AG04449 (cell line): ENCODE data around the gene C14orf119.

ENCODE experiments used
- CTCF ChIA-PET: fragments of 350-600 bp; formaldehyde crosslinking; extraction: SDS; loops from one replicate; lab custom pipeline; 2021; ENCODE audit warnings: antibody characterized with exemption; lab: Yijun Ruan, JAX
- POLR2A ChIA-PET: fragments of 400-600, 350-600 bp; formaldehyde crosslinking; extraction: SDS; loops from one replicate; lab custom pipeline; 2020; ENCODE audit warnings: antibody characterized with exemption, inconsistent platforms; lab: Yijun Ruan, JAX
- DNase-seq: peaks from one replicate; pipeline ENCODE4 v3.0.0-alpha.2; 2010; ENCODE audit warnings: low read depth, low spot score
- H3K4me3 ChIP-seq: 2 replicates; pipeline ENCODE4 v1.5.1; 2011; ENCODE audit warnings: low read depth, mild to moderate bottlenecking, control low read depth, low read length
- CTCF ChIP-seq: IDR thresholded peaks from one replicate; pipeline ENCODE4 v1.5.1; 2011; ENCODE audit warnings: mild to moderate bottlenecking, moderate library complexity, low read length, control low read depth, inconsistent platforms; ENCODE audit not compliant: insufficient read depth; ENCODE audit errors: missing control alignments

Gene C14orf119

GRCh38 chr14:23112359-23113178 is 17.3 kb downstream of the C14orf119 start:
- no peak for DNase-seq
- ChIA-PET POLR2A (interaction anchor here (0.5 kb wide), 1 partner anchor 16 kb away, joined by 3 read pairs; no protein-coding TSS in a partner anchor), CTCF (interaction anchor here (0.7 to 20.1 kb wide), 19 partner anchors 8 to 556 kb away, joined by 3 to 1439 read pairs (median 7); partner anchors contain the start of genes ACIN1, AJUBA, C14orf119 and CDH24)
- TF ChIP-seq CTCF = no peak
- no peak overlapping the region for H3K4me3 ChIP-seq

- no peak for DNase-seq
- ChIA-PET CTCF (interaction anchor here (0.7 to 20.1 kb wide), 16 partner anchors 8 to 557 kb away, joined by 3 to 1439 read pairs (median 7); partner anchors contain the start of genes ACIN1, AJUBA, C14orf119 and CDH24), POLR2A (interaction anchor here (0.5 kb wide), 1 partner anchor 17 kb away, joined by 3 read pairs; no protein-coding TSS in a partner anchor)
- no peak overlapping the region for H3K4me3 ChIP-seq
- no peak for TF ChIP-seq CTCF
Observed at GRCh38 chr14:23113431-23114119, 18.3 kb downstream of the C14orf119 start.

GRCh38 chr14:23114120-23114458 is 18.8 kb downstream of the C14orf119 start:
- DNase-seq = no peak
- CTCF ChIA-PET = interaction anchor here (1.2 to 20.1 kb wide), 7 partner anchors 16 to 141 kb away, joined by 5 to 1439 read pairs (median 187); partner anchors contain the start of genes ACIN1, AJUBA, C14orf119 and CDH24
- H3K4me3 ChIP-seq = no peak overlapping the region
- POLR2A ChIA-PET = no interaction called here
- no peak for TF ChIP-seq CTCF

- no peak for DNase-seq
- CTCF ChIA-PET = interaction anchor here (6.8 to 20.1 kb wide), 6 partner anchors 16 to 130 kb away, joined by 133 to 1439 read pairs (median 200); partner anchors contain the start of genes ACIN1, AJUBA, C14orf119 and CDH24
- H3K4me3 ChIP-seq = no peak overlapping the region
- POLR2A ChIA-PET = interaction anchor here (1.0 to 1.4 kb wide), 2 partner anchors 19 to 70 kb away, joined by 3 to 6 read pairs; partner anchors contain the start of genes C14orf119 and SLC7A8
- TF ChIP-seq CTCF = peak; percentile 7
Observed at GRCh38 chr14:23114669-23115038, 19.3 kb downstream of the C14orf119 start.

GRCh38 chr14:23115039-23115731 is 19.9 kb downstream of the C14orf119 start:
- POLR2A ChIA-PET = interaction anchor here (1.0 to 1.4 kb wide), 2 partner anchors 20 to 69 kb away, joined by 3 to 6 read pairs; partner anchors contain the start of genes C14orf119 and SLC7A8
- TF ChIP-seq CTCF = no peak
- DNase-seq = peak; percentile 97
- CTCF ChIA-PET = interaction anchor here (0.6 to 20.1 kb wide), 9 partner anchors 10 to 129 kb away, joined by 3 to 1439 read pairs (median 133); partner anchors contain the start of genes ACIN1, C14orf119, CDH24 and SLC7A8
- H3K4me3 ChIP-seq = 0 out of 2 replicates have a peak overlapping the region, but pooled peaks have one; percentile 20
